K562 (cell line): ENCODE measurements around the gene NFRKB. TPM values are rescaled to one million over a fixed set of nuclear protein-coding genes. Genes with fewer than 3 reads are reported as not detected.
A peak's percentile ranks its signal among the peaks of the same experiment; 100 is the strongest.

Experiments used
- ATAC-seq: fragments of 200-7000 bp; cut with Tn5 transposase; 3 replicates; pipeline ENCODE4 v1.9.1; 2020; ENCODE audit warnings: moderate library complexity
- BruUV-seq: library from RNA; stranded (reverse); fragments of 400-500 nt; replicated peaks from 2 replicates; lab custom pipeline; 2021; lab: Mats Ljungman, UMichigan
- CTCF ChIA-PET: fragments of 300-600 bp; formaldehyde crosslinking; extraction: SDS; loops from one replicate; lab custom pipeline; 2021; ENCODE audit warnings: low intra/inter-chr PET ratio; lab: Yijun Ruan, JAX
- POLR2A ChIA-PET: fragments of 300-600, 350-650 bp; sonication (Branson Sonifier 250); formaldehyde crosslinking; extraction: SDS; loops from one replicate; lab custom pipeline; 2021; ENCODE audit warnings: antibody characterized with exemption, inconsistent platforms; lab: Yijun Ruan, JAX
- DNase-seq, 4 experiments: peaks; one replicate each; pipeline versions ENCODE4 v3.0.0 to v3.0.0-alpha.2; 2011 to 2018; ENCODE audit warnings: low spot score in 3 of 4, mixed read lengths in 3 of 4; ENCODE audit errors: extremely low read depth in 1 of 4
- FAIRE-seq: peaks from 2 replicates; lab custom pipeline; 2011; peaks lifted over from hg19 to GRCh38; lab: Jason Lieb, UNC
- H2AFZ ChIP-seq: 2 replicates; pipeline ENCODE4 v1.6.0; 2011; ENCODE audit warnings: low read depth, low read length, control low read depth, inconsistent platforms
- H3K27ac ChIP-seq: fragments of 200-600 bp; 3 replicates; pipeline ENCODE4 v1.8.0; 2011; ENCODE audit warnings: low read depth, mild to moderate bottlenecking, control low read depth, inconsistent platforms, low read length, moderate library complexity, mixed read lengths; ENCODE audit errors: extremely low read depth
- H3K27me3 ChIP-seq, 2 experiments: fragments of 300-600 bp in 1 of 2; 2 replicates in 1 of 2; 3 replicates in 1 of 2; pipeline versions ENCODE4 v1.6.0 to v1.8.0; 2011; ENCODE audit warnings: inconsistent platforms in 2 of 2, low read length in 2 of 2, mild to moderate bottlenecking in 1 of 2, mixed read lengths in 1 of 2, moderate library complexity in 1 of 2; ENCODE audit not compliant: control insufficient read depth in 2 of 2, insufficient read depth in 2 of 2
- H3K36me3 ChIP-seq: fragments of 300-600 bp; 3 replicates; pipeline ENCODE4 v1.8.0; 2011; ENCODE audit warnings: mild to moderate bottlenecking, low read length, inconsistent platforms; ENCODE audit not compliant: control insufficient read depth, insufficient read depth
- H3K4me1 ChIP-seq, 2 experiments: fragments of 200-600 bp in 1 of 2; replicated peaks in 1 of 2; 2 replicates in 1 of 2; 3 replicates in 1 of 2; pipeline versions ENCODE4 v1.5.1 to v1.8.0; 2011; ENCODE audit warnings: inconsistent platforms in 2 of 2, low read length in 2 of 2, mild to moderate bottlenecking in 1 of 2, mixed read lengths in 1 of 2, moderate library complexity in 1 of 2; ENCODE audit not compliant: control insufficient read depth in 2 of 2, insufficient read depth in 2 of 2
- H3K4me2 ChIP-seq: 2 replicates; pipeline ENCODE4 v1.6.1; 2011; ENCODE audit warnings: low read length, control low read depth, inconsistent platforms, mixed read lengths; ENCODE audit not compliant: insufficient read depth
- H3K4me3 ChIP-seq: fragments of 200-600 bp; sonication (generic), shearing (Covaris generic); 2 replicates; pipeline ENCODE4 v1.5.1; 2016; ENCODE audit warnings: control low read depth, inconsistent platforms
- H3K79me2 ChIP-seq: fragments of 200-600 bp; 3 replicates; pipeline ENCODE4 v1.8.0; 2011; ENCODE audit warnings: low read length, inconsistent platforms; ENCODE audit not compliant: control insufficient read depth, insufficient read depth
- H3K9ac ChIP-seq, 2 experiments: 2 replicates each; pipeline versions ENCODE4 v1.6.0 to v1.6.1; 2011; ENCODE audit warnings: low read depth in 2 of 2, low read length in 2 of 2, control low read depth in 1 of 2, inconsistent platforms in 1 of 2, mild to moderate bottlenecking in 1 of 2, mixed read lengths in 1 of 2; ENCODE audit not compliant: insufficient read depth in 1 of 2
- H3K9me1 ChIP-seq: one replicate; pipeline ENCODE4 v1.6.0; 2011; ENCODE audit warnings: inconsistent platforms, mild to moderate bottlenecking, low read length, moderate library complexity; ENCODE audit not compliant: control insufficient read depth, insufficient read depth
- H3K9me3 ChIP-seq: replicated peaks from 2 replicates; pipeline ENCODE4 v1.5.1; 2011; ENCODE audit warnings: low read depth, low read length, inconsistent platforms; ENCODE audit not compliant: control insufficient read depth, insufficient read depth
- H4K20me1 ChIP-seq: replicated peaks from 2 replicates; pipeline ENCODE4 v1.6.1; 2011; ENCODE audit warnings: low read length, inconsistent platforms, mixed read lengths; ENCODE audit not compliant: control insufficient read depth, insufficient read depth
- C11orf30 ChIP-seq: fragments of 450-650 bp; IDR thresholded peaks from 2 replicates; pipeline ENCODE4 v1.6.1; 2016; ENCODE audit warnings: low read depth, mild to moderate bottlenecking
- CUX1 ChIP-seq: fragments of 200-800 bp; sonication (Bioruptor generic); IDR thresholded peaks from 2 replicates; pipeline ENCODE4 v1.6.1; 2016; ENCODE audit warnings: missing genetic modification characterization, missing compliant biosample characterization
- CXXC5 ChIP-seq: fragments of 250-450 bp; sonication (Bioruptor Pico); IDR thresholded peaks from 2 replicates; pipeline ENCODE4 v1.8.0; 2022; ENCODE audit warnings: inconsistent platforms, mild to moderate bottlenecking, moderate library complexity
- EP300 ChIP-seq: IDR thresholded peaks from 2 replicates; pipeline ENCODE4 v1.6.1; 2012; ENCODE audit warnings: low read length, improper control_type of control experiment
- FOXK2 ChIP-seq, 2 experiments: fragments of 450-650 bp; IDR thresholded peaks in 1 of 2; conservative IDR thresholded peaks in 1 of 2; 2 replicates each; pipeline ENCODE4 v1.6.1; 2016; ENCODE audit warnings: low read depth in 2 of 2, mild to moderate bottlenecking in 1 of 2
- GATAD2B ChIP-seq: fragments of 450-650 bp; IDR thresholded peaks from 2 replicates; pipeline ENCODE4 v1.6.1; 2017; ENCODE audit warnings: mild to moderate bottlenecking, borderline replicate concordance
- NKRF ChIP-seq: fragments of 450-650 bp; IDR thresholded peaks from 2 replicates; pipeline ENCODE4 v1.6.1; 2016; ENCODE audit warnings: borderline replicate concordance
- SNRNP70 ChIP-seq: fragments of 200-400 bp; formaldehyde crosslinking; optimal IDR thresholded peaks from 2 replicates; pipeline ENCODE3; 2017; ENCODE audit warnings: low read depth, low read length
- ZNF324 ChIP-seq: fragments of 250-450 bp; sonication (Bioruptor Pico); IDR thresholded peaks from 2 replicates; pipeline ENCODE4 v1.4.0; 2020; ENCODE audit warnings: mild to moderate bottlenecking
- ZNF655 ChIP-seq: fragments of 250-450 bp; sonication (Bioruptor Pico); IDR thresholded peaks from 2 replicates; pipeline ENCODE4 v1.5.0; 2021
- ZNF668 ChIP-seq: fragments of 250-450 bp; sonication (Bioruptor Pico); IDR thresholded peaks from 2 replicates; pipeline ENCODE4 v1.8.0; 2022; ENCODE audit warnings: mild to moderate bottlenecking, inconsistent platforms
- WGBS: fragments of 100-300 bp; shearing (Covaris generic); methylation state at CpG from one replicate; pipeline ENCODE4 v1.1.6; 2016; ENCODE audit warnings: low coverage, mixed read lengths; ENCODE audit not compliant: insufficient coverage; ENCODE audit errors: missing lambda C conversion rate; 5-methylcytosine and 5-hydroxymethylcytosine counted together
- in situ Hi-C: fragments of 300-500 bp; cut with MboI; formaldehyde crosslinking; loops from 4 replicates; pipeline ENCODE4 v1.15.0; 2018; ENCODE audit warnings: inconsistent platforms, mixed read lengths
- intact Hi-C: fragments of 100-400 bp; cut with micrococcal nuclease; formaldehyde crosslinking; loops from 2 replicates; pipeline ENCODE4 v1.14.2; 2022
- polyA plus RNA-seq, 8 experiments: library from polyadenylated mRNA; depleted of rRNA in 4 of 8; stranded (reverse) in 5 of 8; unstranded in 3 of 8; fragments of >200 nt; fragmentation: Nextera tagmentation in 2 of 8; fragmentation: Illumina TruSeq in 1 of 8; extraction: Ambion mirVana in 2 of 8; extraction: Trizol in 1 of 8; gene quantifications; 2 replicates each; pipeline versions ENCODE4 v1.2.1 to v1.2.3, GENCODE V29; 2011 to 2014; ENCODE audit warnings: inconsistent platforms in 1 of 8, missing spikeins in 1 of 8
- total RNA-seq, 7 experiments: library from RNA; depleted of rRNA in 6 of 7; stranded (reverse); fragments of >200 nt in 6 of 7; fragmentation: Illumina TruSeq in 2 of 7; extraction: Trizol in 2 of 7; gene quantifications; 2 replicates each; pipeline versions ENCODE4 v1.2.1 to v1.2.3, GENCODE V29; 2011 to 2021; ENCODE audit warnings: low replicate concordance in 1 of 7
- TF ChIP-seq, protein P1 (sequence below): IDR thresholded peaks from 3 replicates; pipeline ENCODE4 v1.6.1; 2011; ENCODE audit warnings: borderline replicate concordance, mild to moderate bottlenecking; ENCODE audit not compliant: insufficient read length, insufficient read depth

The NFRKB gene
- total and polyA plus RNA-seq, 9 of the 15 experiments (the other 6 are each of a cell fraction or from before 2014, with no cell fraction given): 7.1 to 42.6 (median 23.9) TPM

DNA sequence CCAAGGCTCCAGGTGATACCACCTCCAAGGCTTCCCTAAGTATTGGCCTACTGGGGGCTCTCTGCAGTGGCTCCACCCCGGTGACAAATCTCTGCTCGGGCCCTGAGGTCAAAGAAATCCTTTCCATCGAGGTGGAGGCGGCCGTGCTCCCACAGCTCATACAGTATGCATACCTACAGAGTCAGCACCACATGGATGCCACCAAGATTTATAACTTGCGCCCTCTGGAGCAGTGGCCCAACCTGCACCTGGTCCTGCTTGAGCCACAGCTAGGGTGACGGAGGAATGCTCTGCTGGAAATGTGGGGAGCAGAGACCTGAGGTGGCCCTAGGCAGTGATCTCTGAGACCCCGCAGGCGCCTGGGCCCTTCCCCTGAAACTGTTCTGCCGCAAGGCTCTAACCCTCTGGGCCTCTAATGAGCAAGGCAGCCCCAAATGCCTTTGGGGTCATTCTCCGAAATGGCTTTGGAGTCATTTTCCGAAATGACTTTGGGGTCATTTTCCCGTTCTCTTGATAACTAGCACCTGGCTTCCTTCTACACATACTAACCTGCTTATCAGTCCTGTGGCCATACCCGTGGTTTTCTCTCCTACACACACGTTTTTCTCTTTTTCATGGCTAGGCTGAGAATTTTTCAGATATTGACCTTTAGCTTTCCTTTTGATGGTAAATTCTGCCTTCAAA is 45.8 kb downstream of the NFRKB start:
- intact Hi-C loops (no loop called here), in situ Hi-C loops (no loop called here)
- Histone ChIP-seq H3K4me2 (no peak overlapping the region), H4K20me1 (no peaks in the 10 kb centered on the region), H3K27me3 (peaks cover 50 to 53% of the 10 kb centered on the region in 2 experiments; a peak in 4 of 5 replicates), H3K9ac (no peak overlapping the region), H3K9me1 (no peaks in the 10 kb centered on the region), H3K9me3 (no peaks in the 10 kb centered on the region), H3K36me3 (no peaks in the 10 kb centered on the region), H3K27ac (no peak overlapping the region), H3K4me1 (no peaks in the 10 kb centered on the region), H2AFZ (no peak overlapping the region), H3K4me3 (no peak overlapping the region), H3K79me2 (no peaks in the 10 kb centered on the region)
- 4% methylated on average over 15 of the region's 15 CpGs for WGBS
- ChIA-PET CTCF (no interaction called here), POLR2A (interaction anchor here (0.7 to 0.8 kb wide), 3 partner anchors 9 to 29 kb away, joined by 3 to 4 read pairs (median 3); no protein-coding TSS in a partner anchor)
- ATAC-seq (peak; percentile 46; the same call in 1 of the 3 replicates), DNase-seq (no peak), FAIRE-seq (no peak)
- BruUV-seq: no TSS peak
- TF ChIP-seq ZNF668 (CRISPR knock-in tag) (no peak), NKRF (no peak), ZNF655 (no peak), SNRNP70 (no peak), FOXK2 (conservative IDR thresholded peaks at IDR 0.05 in 1 of 2, IDR thresholded peaks at IDR 0.05 in 1 of 2; ENCODE audit: low read depth in 2 of 2) (no peak), ZNF324 (CRISPR knock-in tag) (no peak), EP300 (no peak), C11orf30 (no peak), CUX1 (no peak), CXXC5 (no peak), GATAD2B (no peak)
- TF ChIP-seq, protein P1, sequence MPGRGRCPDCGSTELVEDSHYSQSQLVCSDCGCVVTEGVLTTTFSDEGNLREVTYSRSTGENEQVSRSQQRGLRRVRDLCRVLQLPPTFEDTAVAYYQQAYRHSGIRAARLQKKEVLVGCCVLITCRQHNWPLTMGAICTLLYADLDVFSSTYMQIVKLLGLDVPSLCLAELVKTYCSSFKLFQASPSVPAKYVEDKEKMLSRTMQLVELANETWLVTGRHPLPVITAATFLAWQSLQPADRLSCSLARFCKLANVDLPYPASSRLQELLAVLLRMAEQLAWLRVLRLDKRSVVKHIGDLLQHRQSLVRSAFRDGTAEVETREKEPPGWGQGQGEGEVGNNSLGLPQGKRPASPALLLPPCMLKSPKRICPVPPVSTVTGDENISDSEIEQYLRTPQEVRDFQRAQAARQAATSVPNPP: no peak
